Immature natural killer cell (primary cell): Measurements from ENCODE around the gene CRABP2. TPM values are rescaled to one million over a fixed set of nuclear protein-coding genes. Genes with fewer than 3 reads are reported as not detected.

Experiments
- DNase-seq, 3 donors: peaks; one replicate each; pipeline ENCODE4 v3.0.0; 2022; ENCODE audit warnings: mixed read lengths in 1 of 3
- H3K27ac Mint-ChIP-seq, 6 donors: one replicate each; pipeline ENCODE4 v1.8.0; 2020; ENCODE audit warnings: mixed read lengths in 6 of 6, mild to moderate bottlenecking in 5 of 6, inconsistent platforms in 4 of 6, moderate library complexity in 3 of 6
- H3K27me3 Mint-ChIP-seq, 3 donors: one replicate each; pipeline ENCODE4 v1.8.0; 2020 to 2021; ENCODE audit warnings: low read depth in 3 of 3, mild to moderate bottlenecking in 3 of 3, mixed read lengths in 3 of 3, moderate library complexity in 3 of 3, inconsistent platforms in 1 of 3
- H3K36me3 Mint-ChIP-seq, 3 donors: one replicate each; pipeline ENCODE4 v1.8.0; 2020; ENCODE audit warnings: mixed read lengths in 3 of 3, inconsistent platforms in 2 of 3, mild to moderate bottlenecking in 2 of 3
- H3K4me1 Mint-ChIP-seq, 2 donors: one replicate each; pipeline ENCODE4 v1.8.0; 2020; ENCODE audit warnings: inconsistent platforms in 2 of 2, mild to moderate bottlenecking in 2 of 2, mixed read lengths in 2 of 2, moderate library complexity in 1 of 2
- H3K4me3 Mint-ChIP-seq, 5 donors: one replicate each; pipeline ENCODE4 v1.8.0; 2020; ENCODE audit warnings: mild to moderate bottlenecking in 5 of 5, mixed read lengths in 5 of 5, inconsistent platforms in 3 of 5, moderate library complexity in 3 of 5
- H3K9me3 Mint-ChIP-seq, 6 donors: one replicate each; pipeline ENCODE4 v1.8.0; 2020; ENCODE audit warnings: mild to moderate bottlenecking in 6 of 6, mixed read lengths in 6 of 6, inconsistent platforms in 4 of 6, moderate library complexity in 3 of 6
- polyA plus RNA-seq, 3 donors: library from polyadenylated mRNA; unstranded; fragments of 300-500 nt; fragmentation: Illumina TruSeq; gene quantifications; one replicate each; pipeline ENCODE4 v1.2.3, GENCODE V29; 2021

CRABP2 gene
- polyA plus RNA-seq, 3 donors from 2014 or later = not detected

DNA sequence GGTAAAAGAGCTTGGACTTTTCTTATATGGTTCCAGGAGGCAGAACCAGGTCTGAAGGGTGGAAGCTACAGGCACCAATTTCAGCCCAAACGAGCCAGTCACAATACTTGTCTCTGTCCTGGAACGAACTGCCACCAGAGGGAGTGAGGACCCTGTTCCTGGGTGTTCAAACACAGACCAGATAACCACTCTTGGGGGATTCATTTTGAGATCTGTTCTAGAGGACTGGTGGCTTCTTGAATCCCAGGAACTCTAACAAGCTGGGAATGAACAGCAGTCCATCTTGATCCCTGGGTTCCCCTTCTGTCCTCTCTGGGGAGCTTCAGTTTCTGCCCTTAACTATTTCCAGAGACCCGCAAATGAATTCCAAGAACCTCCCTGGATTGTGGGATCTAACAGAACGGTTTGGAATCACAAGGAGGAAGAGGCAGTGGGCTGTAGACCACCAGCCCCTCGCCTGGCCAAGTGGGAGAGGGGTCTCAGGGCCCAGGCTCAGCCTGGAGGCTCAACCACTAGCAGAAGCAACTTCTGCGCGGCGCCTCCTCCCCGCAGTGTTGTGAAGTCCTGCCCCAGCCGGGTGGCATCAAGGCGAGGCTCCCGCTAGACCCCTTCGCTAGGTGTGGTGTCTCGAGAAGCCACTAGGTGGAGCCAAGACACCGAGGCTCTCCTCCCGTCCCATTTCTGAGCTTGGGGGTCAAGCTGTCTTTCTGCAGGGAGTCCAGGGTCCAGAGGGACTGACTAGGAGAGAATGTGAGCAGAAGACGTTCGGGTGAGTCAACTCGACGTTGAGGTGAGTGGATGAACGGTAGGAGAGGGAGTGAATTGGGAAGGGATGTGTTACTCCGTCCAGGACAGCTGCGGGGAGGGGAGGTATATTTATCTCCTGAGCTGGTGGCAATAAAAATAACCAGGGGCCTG is 16.1 kb downstream of the CRABP2 start:
- Mint-ChIP-seq H3K27me3 (peaks cover 19 to 31% (median 21%) of the 10 kb centered on the region in 3 donors), H3K9me3 (no peaks in the 10 kb centered on the region), H3K36me3 (no peaks in the 10 kb centered on the region), H3K27ac (peak overlapping the region in 1 of 6 donors; percentile 74), H3K4me1 (peaks cover 0 to 3% of the 10 kb centered on the region in 2 donors), H3K4me3 (peak overlapping the region in 2 of 5 donors; percentile 33 to 45)
- DNase-seq = peak; percentile 61 to 71 (median 66)

DNA sequence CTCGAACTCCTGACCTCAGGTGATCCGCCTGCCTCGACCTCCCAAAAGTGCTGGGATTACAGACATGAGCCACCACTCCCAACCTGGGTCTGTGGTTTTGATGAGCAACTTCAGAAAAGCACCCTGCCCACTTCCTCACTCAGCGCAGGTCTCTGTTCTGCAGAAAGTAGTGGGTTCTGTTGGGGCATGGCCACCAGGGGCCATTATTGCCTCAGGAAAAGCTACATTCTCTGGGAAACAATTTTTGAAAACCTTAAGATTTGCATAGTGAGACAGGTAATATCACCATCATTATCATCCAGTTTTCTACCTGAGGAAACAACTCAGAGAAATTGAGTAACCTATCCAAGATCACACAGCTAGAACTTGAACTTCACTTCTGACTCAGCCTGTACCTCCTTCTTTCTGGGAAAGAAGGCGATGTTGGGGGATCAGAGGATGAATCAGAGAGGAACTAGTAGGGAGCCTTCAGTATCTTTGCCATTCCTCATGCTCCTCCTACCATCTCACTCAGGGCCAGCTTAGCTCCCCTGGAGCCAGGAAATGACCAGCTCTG is 21.1 kb downstream of the CRABP2 start:
- H3K27ac Mint-ChIP-seq = no peak overlapping the region
- no peak overlapping the region for H3K4me3 Mint-ChIP-seq
- DNase-seq = no peak
- no peaks in the 10 kb centered on the region for H3K36me3 Mint-ChIP-seq
- no peaks in the 10 kb centered on the region for H3K9me3 Mint-ChIP-seq
- no peaks in the 10 kb centered on the region for H3K4me1 Mint-ChIP-seq
- H3K27me3 Mint-ChIP-seq = peaks cover 7 to 18% (median 11%) of the 10 kb centered on the region in 3 donors

DNA sequence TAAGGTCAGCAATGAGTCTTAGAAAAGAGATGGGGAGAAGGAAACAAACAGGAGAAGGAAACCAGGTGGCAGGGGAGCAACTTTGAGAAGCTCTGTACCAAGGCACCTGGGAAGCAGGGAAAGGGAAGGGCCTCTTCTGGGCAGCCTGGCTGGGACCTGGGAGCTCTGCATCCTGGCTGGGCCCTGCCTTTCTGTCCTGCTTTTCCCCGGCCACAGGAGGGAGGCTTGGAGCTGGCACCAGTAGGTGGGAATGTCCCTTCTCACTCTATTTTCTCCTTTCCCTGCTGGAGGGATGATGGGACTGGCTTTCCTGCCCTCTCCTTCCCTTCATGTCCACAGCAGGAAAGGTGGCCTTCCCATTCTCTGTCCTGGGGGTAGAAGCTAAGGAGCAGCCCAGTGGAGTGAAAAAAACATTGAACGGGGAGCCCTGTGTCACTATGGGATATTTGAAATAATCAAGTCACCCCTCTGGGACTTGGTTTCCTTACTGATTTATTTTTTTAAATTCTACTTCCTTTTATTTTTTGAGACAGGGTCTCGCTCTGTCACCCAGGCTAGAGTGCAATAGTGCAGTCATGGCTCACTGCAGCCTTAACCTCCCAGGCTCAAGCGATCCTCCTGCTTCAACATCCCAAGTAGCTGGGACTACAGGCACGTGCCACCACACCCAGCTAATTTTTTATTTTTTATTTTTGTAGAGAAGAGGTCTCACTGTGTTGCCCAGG is 23.1 kb downstream of the CRABP2 start:
- no peak for DNase-seq
- Mint-ChIP-seq H3K4me1 (peaks cover 5 to 8% of the 10 kb centered on the region in 2 donors), H3K9me3 (peaks cover 0 to 2% (median 0%) of the 10 kb centered on the region in 6 donors), H3K4me3 (no peak overlapping the region), H3K36me3 (no peaks in the 10 kb centered on the region), H3K27ac (no peak overlapping the region), H3K27me3 (peaks cover 14 to 32% (median 15%) of the 10 kb centered on the region in 3 donors)

GRCh38 chr1:156681196-156681960 is 24.0 kb downstream of the CRABP2 start:
- H3K27ac Mint-ChIP-seq = no peak overlapping the region

GRCh38 chr1:156680056-156680455 is 25.3 kb downstream of the CRABP2 start:
- H3K9me3 Mint-ChIP-seq = peaks cover 0 to 2% (median 0%) of the 10 kb centered on the region in 6 donors
- H3K27ac Mint-ChIP-seq = no peak overlapping the region
- H3K27me3 Mint-ChIP-seq = peaks cover 18 to 28% (median 18%) of the 10 kb centered on the region in 3 donors
- no peak for DNase-seq
- peaks cover 5 to 8% of the 10 kb centered on the region in 2 donors for H3K4me1 Mint-ChIP-seq
- no peaks in the 10 kb centered on the region for H3K36me3 Mint-ChIP-seq
- no peak overlapping the region for H3K4me3 Mint-ChIP-seq

More at GRCh38 chr1:156681196-156681960, 24.0 kb downstream of the CRABP2 start:
- H3K9me3 Mint-ChIP-seq = peaks cover 0 to 2% (median 0%) of the 10 kb centered on the region in 6 donors
- no peak overlapping the region for H3K4me3 Mint-ChIP-seq
- peaks cover 5 to 8% of the 10 kb centered on the region in 2 donors for H3K4me1 Mint-ChIP-seq
- no peaks in the 10 kb centered on the region for H3K36me3 Mint-ChIP-seq
- peaks cover 14 to 32% (median 15%) of the 10 kb centered on the region in 3 donors for H3K27me3 Mint-ChIP-seq
- DNase-seq = no peak

DNA sequence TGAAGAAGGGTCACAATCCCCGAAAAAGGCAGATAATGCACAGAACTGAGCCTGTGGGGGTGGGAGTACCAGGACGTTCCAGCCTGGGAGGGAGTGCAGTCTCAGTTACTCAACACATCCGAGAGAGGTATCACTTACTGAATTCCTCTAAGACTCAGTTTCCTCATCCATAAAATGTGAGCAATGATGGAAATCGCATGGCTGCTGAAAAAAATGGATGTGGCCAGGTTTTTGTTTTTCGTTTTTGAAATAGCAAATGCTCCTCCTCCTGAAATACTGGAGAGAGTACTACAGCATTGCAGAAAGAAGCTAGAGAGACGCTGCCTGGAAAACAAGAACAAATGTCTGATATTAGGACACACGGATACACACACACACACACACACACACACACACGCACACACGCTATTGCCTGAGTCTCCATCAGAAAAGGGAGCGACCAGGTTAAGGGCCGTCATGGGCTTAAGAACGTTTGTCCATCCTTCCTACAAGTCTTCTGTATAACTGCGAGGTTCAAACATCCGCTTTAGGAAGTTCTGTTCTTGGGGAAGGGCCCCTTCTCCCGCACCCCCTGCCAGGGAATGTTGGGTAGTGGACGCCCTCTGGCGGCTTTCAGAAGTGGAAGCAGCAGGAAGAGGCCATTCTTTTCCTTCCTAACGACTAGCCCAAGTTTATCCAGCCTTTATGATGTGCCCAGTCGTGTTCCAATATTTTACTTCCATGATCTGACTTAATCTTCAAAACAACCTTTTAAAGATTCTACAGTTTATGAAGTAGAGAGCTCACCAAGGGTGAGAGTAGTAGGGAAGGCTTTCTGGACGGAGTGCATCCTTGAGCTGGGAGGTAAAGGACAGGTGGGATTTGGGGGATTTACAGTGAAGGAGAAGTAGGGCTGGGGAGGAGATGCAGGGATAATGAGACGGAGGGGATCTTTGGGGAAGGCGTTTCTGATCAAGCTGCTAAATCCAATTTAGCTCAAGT is 27.5 kb downstream of the CRABP2 start:
- Mint-ChIP-seq H3K27me3 (peaks cover 15 to 23% (median 20%) of the 10 kb centered on the region in 3 donors), H3K36me3 (no peaks in the 10 kb centered on the region), H3K4me1 (peaks cover 5 to 8% of the 10 kb centered on the region in 2 donors), H3K9me3 (peaks cover 0 to 2% (median 0%) of the 10 kb centered on the region in 6 donors), H3K4me3 (no peak overlapping the region), H3K27ac (no peak overlapping the region)
- DNase-seq = peak in 2 of 3 donors; percentile 33 to 35

DNA sequence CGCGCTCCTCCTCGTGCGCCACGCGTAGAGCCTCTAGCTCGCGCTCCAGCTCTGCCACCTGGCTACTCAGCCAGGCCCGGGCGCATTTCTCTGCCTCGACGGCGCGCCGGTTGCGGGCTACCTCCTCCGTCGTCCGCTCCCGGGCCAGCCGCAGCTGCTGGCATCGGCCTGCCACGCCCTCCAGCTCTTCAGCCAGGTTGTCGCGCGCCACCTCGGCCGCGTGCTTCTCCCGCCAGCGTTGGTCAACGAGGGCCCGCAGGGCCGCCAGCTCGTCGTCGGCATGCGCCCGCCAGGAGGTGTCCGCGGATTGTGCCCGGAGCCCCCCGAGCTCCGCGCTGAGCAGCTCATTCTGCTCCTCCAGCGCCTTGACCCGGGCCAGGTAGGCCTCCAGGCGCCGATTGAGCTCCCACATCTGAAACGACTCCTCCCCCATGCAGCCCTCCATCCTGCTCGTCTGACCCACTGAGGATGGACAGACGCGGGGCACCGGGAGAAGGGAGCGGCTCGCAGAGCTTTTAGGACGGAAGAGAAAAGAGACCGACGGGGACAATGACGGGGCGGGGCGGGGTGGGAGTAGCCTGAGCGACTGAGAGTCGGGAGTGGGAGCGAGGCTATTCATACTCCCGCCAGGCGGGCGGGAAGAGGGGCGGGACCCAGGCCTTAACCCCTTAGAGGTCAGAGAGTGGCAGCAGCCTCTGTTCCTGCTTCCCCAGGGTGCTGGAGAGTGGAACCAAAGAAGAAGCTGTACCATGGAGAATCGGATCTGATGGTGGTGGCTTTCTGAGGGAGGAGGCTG is 28.4 kb downstream of the CRABP2 start, which contains the start of gene NES:
TSS of gene NES (minus strand) at position 588 of the 796 bp plus-strand sequence. CDS start at position 445, 143 bp downstream.
- Mint-ChIP-seq H3K9me3 (peaks cover 0 to 2% (median 0%) of the 10 kb centered on the region in 6 donors), H3K4me1 (peaks cover 5 to 8% of the 10 kb centered on the region in 2 donors), H3K27me3 (peaks cover 17 to 23% (median 20%) of the 10 kb centered on the region in 3 donors), H3K36me3 (no peaks in the 10 kb centered on the region), H3K27ac (no peak within 1 kb of the TSS), H3K4me3 (no peak within 1 kb of the TSS)
- DNase-seq = no peak

GRCh38 chr1:156676114-156676819 is 29.1 kb downstream of the CRABP2 start:
- Mint-ChIP-seq H3K4me3 (no peak overlapping the region), H3K4me1 (peaks cover 5 to 8% of the 10 kb centered on the region in 2 donors), H3K36me3 (no peaks in the 10 kb centered on the region), H3K9me3 (peaks cover 0 to 2% (median 0%) of the 10 kb centered on the region in 6 donors), H3K27ac (no peak overlapping the region), H3K27me3 (peaks cover 18 to 20% (median 20%) of the 10 kb centered on the region in 3 donors)
- no peak for DNase-seq

- H3K27ac Mint-ChIP-seq = no peak overlapping the region
- H3K4me3 Mint-ChIP-seq = no peak overlapping the region
- peaks cover 0 to 2% (median 0%) of the 10 kb centered on the region in 6 donors for H3K9me3 Mint-ChIP-seq
- H3K27me3 Mint-ChIP-seq = peaks cover 18 to 21% (median 19%) of the 10 kb centered on the region in 3 donors
- no peaks in the 10 kb centered on the region for H3K36me3 Mint-ChIP-seq
- H3K4me1 Mint-ChIP-seq = peaks cover 5 to 8% of the 10 kb centered on the region in 2 donors
- no peak for DNase-seq
Measured at GRCh38 chr1:156675210-156676113, 29.9 kb downstream of the CRABP2 start.

DNA sequence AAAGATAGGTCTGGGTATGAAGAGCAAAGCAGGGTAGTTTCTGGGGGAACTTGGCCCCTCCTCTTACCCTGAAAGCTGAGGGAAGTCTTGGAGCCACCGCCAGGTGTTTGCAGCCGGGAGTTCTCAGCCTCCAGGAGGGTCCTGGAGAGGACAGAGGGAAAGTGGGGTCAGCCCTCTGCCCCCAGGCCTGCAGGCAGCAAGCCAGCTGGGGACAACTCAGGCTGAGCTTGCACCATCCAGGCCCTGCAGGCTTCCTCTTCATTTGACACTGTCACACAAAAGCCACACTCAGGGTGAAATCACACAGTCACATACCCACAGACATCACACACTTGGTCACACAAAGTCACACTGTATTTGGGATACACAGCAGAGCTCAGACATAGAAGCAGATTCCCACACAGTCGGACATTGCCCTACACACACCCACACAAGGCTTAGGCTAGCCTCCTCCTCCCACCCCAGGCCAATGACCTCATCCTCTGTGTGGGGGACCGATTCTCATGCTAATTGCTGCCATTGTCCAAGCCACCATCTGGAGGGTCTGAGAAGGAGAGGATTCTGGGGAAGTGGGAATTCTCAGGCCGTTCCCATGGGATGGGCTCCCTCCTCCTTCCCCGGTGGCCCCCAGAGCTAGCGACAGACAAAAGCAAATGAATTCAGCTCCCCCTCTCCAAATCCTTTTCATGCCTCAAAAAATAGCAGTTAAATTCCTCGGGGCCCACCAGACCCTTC is 31.8 kb downstream of the CRABP2 start:
- Mint-ChIP-seq H3K4me3 (no peak overlapping the region), H3K9me3 (peaks cover 0 to 2% (median 0%) of the 10 kb centered on the region in 6 donors), H3K27ac (no peak overlapping the region), H3K36me3 (no peaks in the 10 kb centered on the region), H3K4me1 (peaks cover 5 to 8% of the 10 kb centered on the region in 2 donors), H3K27me3 (peaks cover 13 to 21% (median 16%) of the 10 kb centered on the region in 3 donors)
- no peak for DNase-seq
